T-helper 1 cell treated with Interleukin-12 subunit alpha and Interleukin-12 subunit beta and Interleukin-4 antibody, amounts not matched to agents 30 μg/mL and 1 μg/mL, for 36 hours (primary cell): Measurements from ENCODE around the gene OR10A3.

Experiments
- H3K27ac Mint-ChIP-seq: one replicate; pipeline ENCODE4 v1.8.0; 2021; ENCODE audit warnings: mild to moderate bottlenecking, mixed read lengths
- H3K27me3 Mint-ChIP-seq: one replicate; pipeline ENCODE4 v1.8.0; 2021; ENCODE audit warnings: low read depth, mixed read lengths
- H3K36me3 Mint-ChIP-seq: one replicate; pipeline ENCODE4 v1.8.0; 2021; ENCODE audit warnings: low read depth, mixed read lengths
- H3K4me1 Mint-ChIP-seq: one replicate; pipeline ENCODE4 v1.8.0; 2021; ENCODE audit warnings: low read depth, mixed read lengths
- H3K4me3 Mint-ChIP-seq: one replicate; pipeline ENCODE4 v1.8.0; 2021; ENCODE audit warnings: mild to moderate bottlenecking, moderate library complexity, mixed read lengths
- H3K9me3 Mint-ChIP-seq: one replicate; pipeline ENCODE4 v1.8.0; 2021; ENCODE audit warnings: mixed read lengths

Gene OR10A3

GRCh38 chr11:7967097-7967496, 25.6 kb upstream of the OR10A3 start:
- Mint-ChIP-seq H3K9me3 (no peaks in the 10 kb centered on the region), H3K36me3 (no peaks in the 10 kb centered on the region), H3K4me1 (no peaks in the 10 kb centered on the region), H3K27me3 (peaks cover 8% of the 10 kb centered on the region), H3K4me3 (no peak overlapping the region), H3K27ac (no peak overlapping the region)

GRCh38 chr11:7965386-7965785, 23.9 kb upstream of the OR10A3 start, which contains the start of gene NLRP10:
Gene NLRP10, minus strand, starts transcription at chr11:7965447. Its CDS starts 1,952 bp downstream, at chr11:7963495.
- no peaks in the 10 kb centered on the region for H3K4me1 Mint-ChIP-seq
- H3K27me3 Mint-ChIP-seq: peaks cover 8% of the 10 kb centered on the region
- H3K4me3 Mint-ChIP-seq: no peak within 1 kb of the TSS
- no peaks in the 10 kb centered on the region for H3K9me3 Mint-ChIP-seq
- no peaks in the 10 kb centered on the region for H3K36me3 Mint-ChIP-seq
- no peak within 1 kb of the TSS for H3K27ac Mint-ChIP-seq

- H3K36me3 Mint-ChIP-seq: no peaks in the 10 kb centered on the region
- no peaks in the 10 kb centered on the region for H3K9me3 Mint-ChIP-seq
- H3K4me3 Mint-ChIP-seq: no peak overlapping the region
- peaks cover 8% of the 10 kb centered on the region for H3K27me3 Mint-ChIP-seq
- H3K27ac Mint-ChIP-seq: no peak overlapping the region
- no peaks in the 10 kb centered on the region for H3K4me1 Mint-ChIP-seq
These were observed 23.4 kb upstream of the OR10A3 start for GRCh38 chr11:7964873-7965272.

- H3K27me3 Mint-ChIP-seq: peaks cover 8% of the 10 kb centered on the region
- H3K27ac Mint-ChIP-seq: no peak overlapping the region
These were observed 22.8 kb upstream of the OR10A3 start for GRCh38 chr11:7964261-7964660.

GRCh38 chr11:7955191-7955590, 13.7 kb upstream of the OR10A3 start:
- Mint-ChIP-seq H3K4me3 (no peak overlapping the region), H3K36me3 (no peaks in the 10 kb centered on the region)

More at GRCh38 chr11:7964261-7964660, 22.8 kb upstream of the OR10A3 start:
- Mint-ChIP-seq H3K4me1 (no peaks in the 10 kb centered on the region), H3K9me3 (no peaks in the 10 kb centered on the region), H3K4me3 (no peak overlapping the region), H3K36me3 (no peaks in the 10 kb centered on the region)

GRCh38 chr11:7949934-7950333, 8.4 kb upstream of the OR10A3 start:
- Mint-ChIP-seq H3K4me3 (no peak overlapping the region), H3K27ac (no peak overlapping the region), H3K9me3 (no peaks in the 10 kb centered on the region), H3K4me1 (no peaks in the 10 kb centered on the region), H3K27me3 (peaks cover 6% of the 10 kb centered on the region), H3K36me3 (no peaks in the 10 kb centered on the region)

More at GRCh38 chr11:7955191-7955590, 13.7 kb upstream of the OR10A3 start:
- Mint-ChIP-seq H3K9me3 (no peaks in the 10 kb centered on the region), H3K4me1 (no peaks in the 10 kb centered on the region), H3K27ac (no peak overlapping the region), H3K27me3 (no peaks in the 10 kb centered on the region)

- peaks cover 17% of the 10 kb centered on the region for H3K9me3 Mint-ChIP-seq
- H3K27me3 Mint-ChIP-seq: peaks cover 10% of the 10 kb centered on the region
- H3K4me1 Mint-ChIP-seq: no peaks in the 10 kb centered on the region
- no peak overlapping the region for H3K27ac Mint-ChIP-seq
- H3K36me3 Mint-ChIP-seq: no peaks in the 10 kb centered on the region
- H3K4me3 Mint-ChIP-seq: no peak overlapping the region
These were observed 2.6 kb upstream of the OR10A3 start for GRCh38 chr11:7944123-7944522.

- Mint-ChIP-seq H3K27ac (no peak overlapping the region), H3K36me3 (no peaks in the 10 kb centered on the region), H3K9me3 (peaks cover 17% of the 10 kb centered on the region), H3K27me3 (peaks cover 5% of the 10 kb centered on the region), H3K4me1 (no peaks in the 10 kb centered on the region), H3K4me3 (no peak overlapping the region)
These were observed 362 bp downstream of the OR10A3 start for GRCh38 chr11:7941146-7941545.

- Mint-ChIP-seq H3K36me3 (no peaks in the 10 kb centered on the region), H3K27me3 (peaks cover 9% of the 10 kb centered on the region), H3K4me3 (no peak overlapping the region), H3K4me1 (no peaks in the 10 kb centered on the region), H3K27ac (no peak overlapping the region), H3K9me3 (no peaks in the 10 kb centered on the region)
These were observed 4.9 kb downstream of the OR10A3 start for GRCh38 chr11:7936615-7937014.

GRCh38 chr11:7931168-7931567, 10.3 kb downstream of the OR10A3 start, which contains the start of gene OR10A6:
Gene OR10A6, minus strand, starts transcription at chr11:7931268. Its CDS starts 2,606 bp downstream, at chr11:7928662.
- H3K9me3 Mint-ChIP-seq: no peaks in the 10 kb centered on the region
- no peak within 1 kb of the TSS for H3K27ac Mint-ChIP-seq
- no peaks in the 10 kb centered on the region for H3K4me1 Mint-ChIP-seq
- no peak within 1 kb of the TSS for H3K4me3 Mint-ChIP-seq
- peaks cover 4% of the 10 kb centered on the region for H3K27me3 Mint-ChIP-seq
- H3K36me3 Mint-ChIP-seq: no peaks in the 10 kb centered on the region

GRCh38 chr11:7927635-7928034, 13.9 kb downstream of the OR10A3 start:
- Mint-ChIP-seq H3K27ac (no peak overlapping the region), H3K4me1 (no peaks in the 10 kb centered on the region), H3K4me3 (no peak overlapping the region), H3K9me3 (no peaks in the 10 kb centered on the region), H3K36me3 (no peaks in the 10 kb centered on the region), H3K27me3 (no peaks in the 10 kb centered on the region)

GRCh38 chr11:7924536-7924935, 17.0 kb downstream of the OR10A3 start:
- no peaks in the 10 kb centered on the region for H3K27me3 Mint-ChIP-seq
- no peak overlapping the region for H3K4me3 Mint-ChIP-seq
- no peaks in the 10 kb centered on the region for H3K36me3 Mint-ChIP-seq
- no peak overlapping the region for H3K27ac Mint-ChIP-seq
- H3K9me3 Mint-ChIP-seq: no peaks in the 10 kb centered on the region
- no peaks in the 10 kb centered on the region for H3K4me1 Mint-ChIP-seq

- H3K4me1 Mint-ChIP-seq: no peaks in the 10 kb centered on the region
- no peak overlapping the region for H3K27ac Mint-ChIP-seq
- no peaks in the 10 kb centered on the region for H3K36me3 Mint-ChIP-seq
- no peaks in the 10 kb centered on the region for H3K9me3 Mint-ChIP-seq
- H3K27me3 Mint-ChIP-seq: no peaks in the 10 kb centered on the region
- H3K4me3 Mint-ChIP-seq: no peak overlapping the region
These were observed 23.4 kb downstream of the OR10A3 start for GRCh38 chr11:7918141-7918540.

GRCh38 chr11:7911011-7911410, 30.5 kb downstream of the OR10A3 start:
- H3K36me3 Mint-ChIP-seq: no peaks in the 10 kb centered on the region
- no peak overlapping the region for H3K27ac Mint-ChIP-seq
- no peaks in the 10 kb centered on the region for H3K9me3 Mint-ChIP-seq
- no peak overlapping the region for H3K4me3 Mint-ChIP-seq
- no peaks in the 10 kb centered on the region for H3K4me1 Mint-ChIP-seq
- peaks cover 10% of the 10 kb centered on the region for H3K27me3 Mint-ChIP-seq

- Mint-ChIP-seq H3K4me3 (no peak overlapping the region), H3K4me1 (no peaks in the 10 kb centered on the region), H3K9me3 (no peaks in the 10 kb centered on the region), H3K36me3 (no peaks in the 10 kb centered on the region), H3K27me3 (peaks cover 16% of the 10 kb centered on the region), H3K27ac (no peak overlapping the region)
These were observed 31.2 kb downstream of the OR10A3 start for GRCh38 chr11:7910286-7910788.
